Measurements from ENCODE around the gene PSMG4.

The PSMG4 gene

DNA sequence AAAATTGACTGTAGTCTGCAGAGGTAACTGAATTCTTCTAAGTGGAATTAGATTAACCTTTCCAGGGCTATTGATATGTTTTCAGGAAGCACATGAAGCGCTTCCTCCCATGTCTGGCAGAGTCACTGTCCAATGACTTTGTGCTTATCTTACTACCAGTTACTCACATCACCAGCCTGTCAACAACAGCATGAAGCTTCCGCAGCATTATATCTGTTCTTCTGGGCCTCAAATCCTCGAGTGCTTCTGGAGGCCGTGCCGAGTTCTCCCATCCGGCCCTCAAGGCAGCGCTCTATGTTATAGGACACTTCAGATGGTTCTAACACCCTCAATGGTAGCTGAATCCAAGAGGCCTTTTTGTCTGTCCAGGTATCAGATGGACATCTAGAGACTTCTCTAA is 33.2 kb downstream of the PSMG4 start:
- POLR2A ChIA-PET, result no interaction called here
- no peak for DNase-seq (ENCODE audit: extremely low spot score)
- CTCF ChIA-PET, result no interaction called here
- TF ChIP-seq NFRKB (IDR thresholded peaks at IDR 0.05) (no peak), ARNT (IDR thresholded peaks at IDR 0.05) (no peak), FOXA1 (IDR thresholded peaks at IDR 0.05) (no peak), SUZ12 (IDR thresholded peaks at IDR 0.05) (no peak), LEF1 (IDR thresholded peaks at IDR 0.05; ENCODE audit: borderline replicate concordance) (no peak), L3MBTL2 (conservative IDR thresholded peaks at IDR 0.05) (no peak), HDGF (IDR thresholded peaks at IDR 0.05; ENCODE audit: borderline replicate concordance) (no peak), ZNF384 (IDR thresholded peaks at IDR 0.05) (no peak), CTBP1 (IDR thresholded peaks at IDR 0.05; ENCODE audit: borderline replicate concordance) (no peak), TARDBP (IDR thresholded peaks at IDR 0.05) (no peak), SP1 (IDR thresholded peaks at IDR 0.05) (no peak), ELF4 (IDR thresholded peaks at IDR 0.05) (no peak), FOXK2 (IDR thresholded peaks at IDR 0.05) (no peak)
- TF ChIP-seq, protein P1, sequence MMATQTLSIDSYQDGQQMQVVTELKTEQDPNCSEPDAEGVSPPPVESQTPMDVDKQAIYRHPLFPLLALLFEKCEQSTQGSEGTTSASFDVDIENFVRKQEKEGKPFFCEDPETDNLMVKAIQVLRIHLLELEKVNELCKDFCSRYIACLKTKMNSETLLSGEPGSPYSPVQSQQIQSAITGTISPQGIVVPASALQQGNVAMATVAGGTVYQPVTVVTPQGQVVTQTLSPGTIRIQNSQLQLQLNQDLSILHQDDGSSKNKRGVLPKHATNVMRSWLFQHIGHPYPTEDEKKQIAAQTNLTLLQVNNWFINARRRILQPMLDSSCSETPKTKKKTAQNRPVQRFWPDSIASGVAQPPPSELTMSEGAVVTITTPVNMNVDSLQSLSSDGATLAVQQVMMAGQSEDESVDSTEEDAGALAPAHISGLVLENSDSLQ (IDR thresholded peaks at IDR 0.05), result no peak

DNA sequence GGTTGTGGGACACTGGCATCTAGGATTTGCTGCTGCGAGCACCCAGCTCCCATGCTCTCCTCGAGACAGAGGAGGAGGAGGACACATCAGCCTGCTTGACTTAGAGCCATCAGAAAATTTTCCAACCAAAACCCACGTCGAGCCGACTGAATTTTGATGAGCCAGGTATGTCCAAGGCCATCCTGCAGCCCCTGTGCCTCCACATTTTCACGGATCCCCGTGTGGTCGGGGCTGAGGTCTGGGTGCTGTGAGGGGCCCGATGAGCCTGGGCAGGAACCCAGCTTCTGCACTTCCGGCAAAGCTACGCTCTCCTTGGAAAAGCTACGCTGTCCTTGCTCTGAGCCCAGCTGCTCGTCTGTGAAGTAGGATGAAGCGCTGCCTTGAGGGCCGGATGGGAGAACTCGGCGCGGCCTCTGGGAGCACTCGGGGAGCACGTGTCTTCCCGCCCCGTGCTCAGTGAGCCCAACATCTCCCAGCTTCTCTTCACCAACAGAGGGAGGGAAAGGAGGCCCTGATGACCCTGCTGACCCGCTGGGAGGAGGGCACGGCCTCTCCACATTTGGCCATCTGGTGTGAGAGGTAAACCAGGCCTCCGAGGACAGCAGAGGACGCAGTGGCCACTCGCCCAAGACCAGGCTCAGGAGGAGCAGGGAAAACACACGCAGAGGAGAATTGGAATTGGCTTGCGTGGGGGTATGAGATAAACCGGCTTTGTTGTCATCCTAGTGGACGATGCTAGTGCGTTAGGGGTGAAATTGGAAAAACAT is 33.9 kb downstream of the PSMG4 start:
- DNase-seq (ENCODE audit: extremely low spot score), result no peak
- CTCF ChIA-PET, result no interaction called here
- POLR2A ChIA-PET, result no interaction called here
- no peak for TF ChIP-seq CTBP1 (IDR thresholded peaks at IDR 0.05; ENCODE audit: borderline replicate concordance)
- no peak for TF ChIP-seq ZNF384 (IDR thresholded peaks at IDR 0.05)
- no peak for TF ChIP-seq HDGF (IDR thresholded peaks at IDR 0.05; ENCODE audit: borderline replicate concordance)
- no peak for TF ChIP-seq ARNT (IDR thresholded peaks at IDR 0.05)
- no peak for TF ChIP-seq L3MBTL2 (conservative IDR thresholded peaks at IDR 0.05)
- no peak for TF ChIP-seq FOXA1 (IDR thresholded peaks at IDR 0.05)
- no peak for TF ChIP-seq LEF1 (IDR thresholded peaks at IDR 0.05; ENCODE audit: borderline replicate concordance)
- TF ChIP-seq NFRKB (IDR thresholded peaks at IDR 0.05), result no peak
- TF ChIP-seq FOXK2 (IDR thresholded peaks at IDR 0.05), result no peak
- TF ChIP-seq SP1 (IDR thresholded peaks at IDR 0.05), result no peak
- TF ChIP-seq SUZ12 (IDR thresholded peaks at IDR 0.05), result no peak
- TF ChIP-seq, protein P1 (IDR thresholded peaks at IDR 0.05), result no peak
- TF ChIP-seq TARDBP (IDR thresholded peaks at IDR 0.05), result no peak
- no peak for TF ChIP-seq BHLHE40 (IDR thresholded peaks at IDR 0.05; ENCODE audit: borderline replicate concordance)
- no peak for TF ChIP-seq FOXM1 (IDR thresholded peaks at IDR 0.05; ENCODE audit: borderline replicate concordance)
- TF ChIP-seq ELF4 (IDR thresholded peaks at IDR 0.05), result no peak

DNA sequence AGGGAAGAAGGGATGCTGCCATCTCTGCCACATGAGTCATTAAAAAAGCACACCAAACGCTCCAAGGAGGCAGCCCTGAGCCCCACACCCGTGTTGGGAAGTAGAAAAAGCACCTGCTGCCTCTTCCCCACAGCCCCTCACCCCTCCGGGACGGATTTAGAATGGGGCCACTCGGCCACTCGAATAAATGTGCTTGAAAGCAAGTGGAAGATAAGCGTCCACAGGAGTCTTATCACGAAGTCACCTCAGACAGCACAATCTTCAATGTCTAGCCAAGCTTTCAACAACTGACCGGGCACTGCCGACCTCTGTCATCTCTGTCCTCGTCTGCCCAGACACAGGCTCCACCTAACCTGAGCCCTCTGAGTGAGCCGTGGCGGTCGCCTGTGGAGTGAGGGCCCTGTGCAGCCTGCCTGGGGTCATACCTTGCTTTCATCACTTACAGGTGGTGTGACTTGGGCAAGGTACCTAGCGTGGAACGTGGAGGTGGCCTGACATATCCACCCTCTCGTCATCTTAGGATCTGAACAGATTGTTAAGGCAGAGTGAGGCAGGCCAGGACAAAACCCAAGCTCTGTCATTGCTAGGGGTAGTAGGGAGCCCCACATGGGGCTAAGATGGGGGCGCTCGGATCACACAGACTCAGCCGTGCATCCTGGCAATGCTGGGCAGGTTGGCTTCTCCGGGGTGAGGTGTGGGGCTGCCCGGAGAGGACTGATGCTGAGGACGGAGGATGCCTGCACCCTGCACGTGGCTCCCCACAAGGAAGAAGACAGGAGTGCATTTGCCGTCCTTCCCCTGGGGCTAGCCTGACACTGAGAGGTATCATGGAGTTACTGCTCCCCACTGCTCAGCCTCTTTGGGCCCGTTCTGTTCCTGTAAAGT is 34.8 kb downstream of the PSMG4 start:
- POLR2A ChIA-PET, result no interaction called here

DNA sequence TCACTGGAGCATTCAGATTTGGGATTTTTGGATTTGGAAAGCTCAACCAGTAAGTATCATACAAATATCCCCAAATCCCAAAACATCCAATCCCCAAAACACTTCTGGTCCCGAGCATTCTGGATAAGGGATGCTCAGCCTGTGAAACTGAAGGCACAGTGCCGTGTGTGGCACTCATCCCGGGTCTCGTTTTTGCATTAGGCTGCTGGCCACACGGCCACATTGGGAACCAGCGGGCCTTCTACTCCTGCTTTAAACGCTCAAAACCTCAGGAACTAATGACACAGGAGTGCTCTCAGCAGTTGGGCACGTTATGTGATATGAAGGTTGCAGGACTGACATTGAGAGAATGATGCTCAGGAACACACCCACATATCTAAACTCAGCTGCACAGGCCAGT is 35.6 kb downstream of the PSMG4 start:
- TF ChIP-seq ZNF384 (IDR thresholded peaks at IDR 0.05) (no peak), NFRKB (IDR thresholded peaks at IDR 0.05) (no peak), FOXK2 (IDR thresholded peaks at IDR 0.05) (no peak), HDGF (IDR thresholded peaks at IDR 0.05; ENCODE audit: borderline replicate concordance) (no peak), BHLHE40 (IDR thresholded peaks at IDR 0.05; ENCODE audit: borderline replicate concordance) (no peak), CTBP1 (IDR thresholded peaks at IDR 0.05; ENCODE audit: borderline replicate concordance) (no peak), SUZ12 (IDR thresholded peaks at IDR 0.05) (no peak), SP1 (IDR thresholded peaks at IDR 0.05) (no peak), ARNT (IDR thresholded peaks at IDR 0.05) (no peak), L3MBTL2 (conservative IDR thresholded peaks at IDR 0.05) (no peak), FOXA1 (IDR thresholded peaks at IDR 0.05) (no peak), LEF1 (IDR thresholded peaks at IDR 0.05; ENCODE audit: borderline replicate concordance) (no peak), TARDBP (IDR thresholded peaks at IDR 0.05) (no peak), FOXM1 (IDR thresholded peaks at IDR 0.05; ENCODE audit: borderline replicate concordance) (no peak), ELF4 (IDR thresholded peaks at IDR 0.05) (no peak)
- TF ChIP-seq, protein P1 (IDR thresholded peaks at IDR 0.05), result no peak
- no peak for DNase-seq (ENCODE audit: extremely low spot score)
- POLR2A ChIA-PET, result no interaction called here
- CTCF ChIA-PET, result no interaction called here

More for the DNA sequence above, 34.8 kb downstream of the PSMG4 start:
- no peak for DNase-seq (ENCODE audit: extremely low spot score)
- CTCF ChIA-PET, result no interaction called here
- no peak for TF ChIP-seq L3MBTL2 (conservative IDR thresholded peaks at IDR 0.05)
- no peak for TF ChIP-seq SP1 (IDR thresholded peaks at IDR 0.05)

DNA sequence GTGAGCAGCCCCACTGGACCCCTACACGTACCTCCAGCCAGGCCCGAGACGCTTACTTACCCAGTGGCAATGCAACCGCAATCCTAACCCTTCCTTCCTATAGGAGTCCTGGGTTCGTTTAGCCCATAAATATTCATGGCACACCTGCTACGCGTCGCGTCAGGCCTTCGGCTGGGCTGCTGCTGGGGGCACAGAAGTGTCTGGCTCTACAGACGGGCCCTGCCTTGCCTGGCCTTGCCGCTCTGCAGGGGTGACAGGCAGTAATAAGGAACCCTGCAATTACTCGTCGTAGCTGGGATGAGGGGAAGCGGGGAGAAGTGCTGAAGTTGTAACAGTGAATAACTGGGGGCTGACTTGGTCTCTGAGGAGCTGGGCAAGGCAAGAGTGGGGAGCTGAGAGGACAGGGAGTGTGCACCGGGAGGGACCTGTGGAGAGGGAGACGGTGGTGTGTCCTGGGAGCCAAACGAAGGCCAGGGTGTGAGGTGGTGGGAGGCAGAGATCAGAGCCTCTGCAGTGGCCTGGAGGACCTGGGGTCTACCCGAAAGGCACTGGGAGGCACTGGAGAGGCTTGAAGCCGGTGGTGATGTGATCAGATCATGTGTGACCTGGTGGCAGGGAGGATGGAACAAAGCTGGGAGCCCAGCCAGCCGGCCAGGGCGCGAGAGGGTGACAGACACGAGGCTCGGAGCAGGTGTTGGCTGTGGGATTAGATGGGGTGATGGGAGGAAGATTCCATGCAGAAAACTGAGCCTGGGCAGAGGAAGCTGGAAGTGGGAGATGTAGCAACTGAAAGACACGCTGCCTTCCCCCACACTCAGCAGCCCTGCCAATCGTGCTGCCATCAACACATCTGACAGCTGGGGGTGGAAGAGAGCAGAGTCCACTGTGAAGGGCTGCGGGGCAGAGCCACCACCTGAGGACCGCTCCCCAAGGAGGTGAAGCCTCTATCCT is 36.4 kb downstream of the PSMG4 start:
- CTCF ChIA-PET, result interaction anchor here (0.6 kb wide), 1 partner anchor 147 kb away, joined by 3 read pairs; no protein-coding TSS in a partner anchor
- POLR2A ChIA-PET, result no interaction called here

More for the DNA sequence above, 36.4 kb downstream of the PSMG4 start:
- no peak for DNase-seq (ENCODE audit: extremely low spot score)
- TF ChIP-seq, protein P1 (IDR thresholded peaks at IDR 0.05), result 0 out of 2 replicates have a peak, but pooled peaks have one; percentile 6
- TF ChIP-seq ELF4 (IDR thresholded peaks at IDR 0.05), result no peak
- TF ChIP-seq BHLHE40 (IDR thresholded peaks at IDR 0.05; ENCODE audit: borderline replicate concordance), result no peak
